ENCODE data around the gene ZCCHC17. TPM values are rescaled to one million over a fixed set of nuclear protein-coding genes. Genes with fewer than 3 reads are reported as not detected.

Gene ZCCHC17
- total RNA-seq, 1 donor from 2014 or later = 12.2 TPM

GRCh38 chr1:31308036-31308435, 11.2 kb downstream of the ZCCHC17 start:
- Histone ChIP-seq H3K36me3 (peaks cover 34% of the 10 kb centered on the region), H3K4me3 (no peak overlapping the region), H3K27me3 (ENCODE audit: low read depth) (no peaks in the 10 kb centered on the region), H3K4me1 (no peaks in the 10 kb centered on the region), H3K9me3 (replicated peaks) (no peaks in the 10 kb centered on the region), H3K27ac (replicated peaks) (no peak overlapping the region)
- TF ChIP-seq, protein P1, sequence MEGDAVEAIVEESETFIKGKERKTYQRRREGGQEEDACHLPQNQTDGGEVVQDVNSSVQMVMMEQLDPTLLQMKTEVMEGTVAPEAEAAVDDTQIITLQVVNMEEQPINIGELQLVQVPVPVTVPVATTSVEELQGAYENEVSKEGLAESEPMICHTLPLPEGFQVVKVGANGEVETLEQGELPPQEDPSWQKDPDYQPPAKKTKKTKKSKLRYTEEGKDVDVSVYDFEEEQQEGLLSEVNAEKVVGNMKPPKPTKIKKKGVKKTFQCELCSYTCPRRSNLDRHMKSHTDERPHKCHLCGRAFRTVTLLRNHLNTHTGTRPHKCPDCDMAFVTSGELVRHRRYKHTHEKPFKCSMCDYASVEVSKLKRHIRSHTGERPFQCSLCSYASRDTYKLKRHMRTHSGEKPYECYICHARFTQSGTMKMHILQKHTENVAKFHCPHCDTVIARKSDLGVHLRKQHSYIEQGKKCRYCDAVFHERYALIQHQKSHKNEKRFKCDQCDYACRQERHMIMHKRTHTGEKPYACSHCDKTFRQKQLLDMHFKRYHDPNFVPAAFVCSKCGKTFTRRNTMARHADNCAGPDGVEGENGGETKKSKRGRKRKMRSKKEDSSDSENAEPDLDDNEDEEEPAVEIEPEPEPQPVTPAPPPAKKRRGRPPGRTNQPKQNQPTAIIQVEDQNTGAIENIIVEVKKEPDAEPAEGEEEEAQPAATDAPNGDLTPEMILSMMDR (IDR thresholded peaks at IDR 0.05; ENCODE audit: borderline replicate concordance) = no peak
- no peak for DNase-seq
- intact Hi-C loops (cut with micrococcal nuclease) = no loop called here

GRCh38 chr1:31310198-31310597, 13.4 kb downstream of the ZCCHC17 start:
- intact Hi-C loops (cut with micrococcal nuclease) = no loop called here
- no peak overlapping the region for H3K27ac ChIP-seq (replicated peaks)
- H3K9me3 ChIP-seq (replicated peaks) = no peaks in the 10 kb centered on the region
- H3K4me3 ChIP-seq = no peak overlapping the region
- TF ChIP-seq, protein P1 (IDR thresholded peaks at IDR 0.05; ENCODE audit: borderline replicate concordance) = no peak
- H3K27me3 ChIP-seq (ENCODE audit: low read depth) = no peaks in the 10 kb centered on the region
- peaks cover 43% of the 10 kb centered on the region for H3K36me3 ChIP-seq
- no peaks in the 10 kb centered on the region for H3K4me1 ChIP-seq
- no peak for DNase-seq

- no peak for DNase-seq
- no peaks in the 10 kb centered on the region for H3K4me1 ChIP-seq
- no peak overlapping the region for H3K4me3 ChIP-seq
- TF ChIP-seq, protein P1 (IDR thresholded peaks at IDR 0.05; ENCODE audit: borderline replicate concordance) = no peak
- no peaks in the 10 kb centered on the region for H3K9me3 ChIP-seq (replicated peaks)
- H3K27ac ChIP-seq (replicated peaks) = no peak overlapping the region
- H3K36me3 ChIP-seq = peaks cover 74% of the 10 kb centered on the region
- no peaks in the 10 kb centered on the region for H3K27me3 ChIP-seq (ENCODE audit: low read depth)
- intact Hi-C loops (cut with micrococcal nuclease) = no loop called here
These were observed 19.1 kb downstream of the ZCCHC17 start for GRCh38 chr1:31315902-31316301.

GRCh38 chr1:31318146-31318545, 21.3 kb downstream of the ZCCHC17 start:
- Histone ChIP-seq H3K4me1 (no peaks in the 10 kb centered on the region), H3K27ac (replicated peaks) (no peak overlapping the region), H3K36me3 (peaks cover 61% of the 10 kb centered on the region), H3K4me3 (no peak overlapping the region), H3K9me3 (replicated peaks) (no peaks in the 10 kb centered on the region), H3K27me3 (ENCODE audit: low read depth) (no peaks in the 10 kb centered on the region)
- TF ChIP-seq, protein P1 (IDR thresholded peaks at IDR 0.05; ENCODE audit: borderline replicate concordance) = no peak
- intact Hi-C loops (cut with micrococcal nuclease) = no loop called here
- DNase-seq = no peak

DNA sequence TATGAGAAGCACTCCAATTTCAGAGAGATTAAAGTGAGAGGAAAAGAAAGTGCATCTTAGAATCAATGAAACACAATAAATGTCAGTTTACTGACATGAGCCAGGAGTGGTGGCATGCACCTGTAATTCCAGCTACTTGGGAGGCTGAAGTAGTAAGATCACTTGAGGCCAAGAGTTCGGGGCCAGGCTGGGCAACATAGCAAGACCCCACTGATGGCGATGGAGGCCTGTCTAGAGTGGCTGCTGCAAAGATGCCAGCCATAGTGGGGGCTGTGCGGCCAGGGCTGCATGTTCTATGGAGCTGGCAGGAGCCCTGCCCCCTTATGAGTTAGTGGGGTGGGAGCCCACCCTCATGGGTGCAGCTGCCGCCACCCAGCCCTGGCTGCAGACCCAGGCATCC, 27.3 kb downstream of the ZCCHC17 start:
- peaks cover 27% of the 10 kb centered on the region for H3K36me3 ChIP-seq
- intact Hi-C loops (cut with micrococcal nuclease) = no loop called here
- H3K27ac ChIP-seq (replicated peaks) = no peak overlapping the region

More for the DNA sequence above, 27.3 kb downstream of the ZCCHC17 start:
- no peak for DNase-seq
- Histone ChIP-seq H3K4me3 (no peak overlapping the region), H3K9me3 (replicated peaks) (no peaks in the 10 kb centered on the region), H3K27me3 (ENCODE audit: low read depth) (no peaks in the 10 kb centered on the region), H3K4me1 (peaks cover 11% of the 10 kb centered on the region)
- TF ChIP-seq, protein P1 (IDR thresholded peaks at IDR 0.05; ENCODE audit: borderline replicate concordance) = no peak

Data from left ventricle myocardium inferior (tissue), 1 donor.